ENCODE results near the gene SLC41A2.

- no peak for TF ChIP-seq CTCF (IDR thresholded peaks at IDR 0.05)
- no peak for TF ChIP-seq EZH2 (IDR thresholded peaks at IDR 0.05; ENCODE audit: borderline replicate concordance, insufficient read depth, low read depth, low read length, poor library complexity, severe bottlenecking)
Measured at GRCh38 chr12:104955703-104956102, 2.4 kb downstream of the SLC41A2 start.
